Left ventricle myocardium inferior (tissue), 1 donor: ENCODE results near the gene CELF3. TPM values are rescaled to one million over a fixed set of nuclear protein-coding genes. Genes with fewer than 3 reads are reported as not detected.
A peak's percentile ranks its signal among the peaks of the same experiment; 100 is the strongest.

ENCODE experiments used
- DNase-seq: peaks from one replicate; pipeline ENCODE4 v3.0.0-alpha.2; 2020
- H3K27ac ChIP-seq: fragments of 200-600 bp; replicated peaks from 2 replicates; pipeline ENCODE4 v1.8.0; 2021
- H3K27me3 ChIP-seq: fragments of 200-600 bp; 2 replicates; pipeline ENCODE4 v1.8.0; 2021; ENCODE audit warnings: low read depth
- H3K36me3 ChIP-seq: fragments of 200-600 bp; 2 replicates; pipeline ENCODE4 v1.8.0; 2021
- H3K4me1 ChIP-seq: fragments of 200-600 bp; 2 replicates; pipeline ENCODE4 v1.8.0; 2021
- H3K4me3 ChIP-seq: fragments of 200-600 bp; 2 replicates; pipeline ENCODE4 v1.8.0; 2021; ENCODE audit warnings: mild to moderate bottlenecking, moderate library complexity
- H3K9me3 ChIP-seq: fragments of 200-600 bp; replicated peaks from 2 replicates; pipeline ENCODE4 v1.8.0; 2021
- CTCF ChIP-seq: fragments of 200-600 bp; IDR thresholded peaks from 2 replicates; pipeline ENCODE4 v1.8.0; 2021; ENCODE audit warnings: antibody characterized with exemption, mild to moderate bottlenecking, borderline replicate concordance
- intact Hi-C: fragments of 100-400 bp; cut with micrococcal nuclease; formaldehyde crosslinking; loops from one replicate; pipeline ENCODE4 v1.11.0; 2022
- total RNA-seq: library from RNA; stranded (reverse); fragmentation: NEBNext Ultra II Directional; extraction: Animal tissue kit (Norgen Biotek cat#: 25700); gene quantifications from one replicate; pipeline ENCODE4 v1.2.1, GENCODE V29; 2021
- donor health status: DM: no; HTN: yes; CAD: no; lungs with severe emphysema.

CELF3 gene
- total RNA-seq, 1 donor from 2014 or later: not detected

DNA sequence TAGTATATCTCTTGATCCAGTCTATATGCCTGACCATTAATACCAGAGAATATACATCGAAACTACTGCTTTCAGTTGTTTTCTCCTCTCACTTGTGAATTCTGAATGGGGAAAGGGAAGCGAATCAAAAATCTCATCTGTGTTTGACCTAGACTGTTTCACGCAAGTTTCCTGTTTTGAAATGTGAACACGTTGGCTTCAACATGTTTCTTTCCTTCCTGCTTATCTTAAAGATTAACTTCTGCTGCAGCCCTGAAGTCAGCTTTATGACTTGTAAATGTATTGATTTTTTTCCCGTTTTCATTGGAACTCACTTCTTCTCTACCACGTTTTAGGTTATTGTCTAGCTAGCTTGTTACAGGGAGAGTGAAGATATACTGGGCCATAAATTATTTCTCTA lies 54.9 kb downstream of the CELF3 start:
- H3K4me3 ChIP-seq: no peak overlapping the region
- H3K4me1 ChIP-seq: peaks cover 16% of the 10 kb centered on the region
- TF ChIP-seq CTCF: no peak
- intact Hi-C loops: no loop called here
- DNase-seq: no peak
- H3K27ac ChIP-seq: no peak overlapping the region
- H3K36me3 ChIP-seq: peaks cover 51% of the 10 kb centered on the region
- H3K27me3 ChIP-seq: no peaks in the 10 kb centered on the region
- H3K9me3 ChIP-seq: no peaks in the 10 kb centered on the region

GRCh38 chr1:151655371-151655770 lies 61.2 kb downstream of the CELF3 start:
- intact Hi-C loops: no loop called here
- TF ChIP-seq CTCF: no peak
- H3K4me3 ChIP-seq: no peak overlapping the region
- H3K9me3 ChIP-seq: no peaks in the 10 kb centered on the region
- H3K27me3 ChIP-seq: no peaks in the 10 kb centered on the region
- no peak for DNase-seq
- no peak overlapping the region for H3K27ac ChIP-seq
- H3K36me3 ChIP-seq: peaks cover 20% of the 10 kb centered on the region
- H3K4me1 ChIP-seq: peaks cover 12% of the 10 kb centered on the region

- no peak overlapping the region for H3K4me3 ChIP-seq
- H3K27me3 ChIP-seq: no peaks in the 10 kb centered on the region
- DNase-seq: no peak
- peak overlapping the region; percentile 47 for H3K27ac ChIP-seq
- TF ChIP-seq CTCF: no peak
- intact Hi-C loops: no loop called here
- H3K36me3 ChIP-seq: peaks cover 9% of the 10 kb centered on the region
- H3K4me1 ChIP-seq: peaks cover 12% of the 10 kb centered on the region
- H3K9me3 ChIP-seq: no peaks in the 10 kb centered on the region
Measured at GRCh38 chr1:151653397-151653796, 63.2 kb downstream of the CELF3 start.

Other genes starting within 250 kb of the CELF3 start
- gene CGN, start 205.4 kb downstream of the CELF3 start, total RNA-seq: 0.52 TPM
- 3.6 TPM for gene TUFT1, start 176.5 kb downstream of the CELF3 start, total RNA-seq
- gene SNX27, start 104.8 kb downstream of the CELF3 start, total RNA-seq: 31.8 TPM
- gene RIIAD1, start 4.7 kb upstream of the CELF3 start, total RNA-seq: 5.6 TPM
- gene MRPL9, start 46.7 kb upstream of the CELF3 start, total RNA-seq: 41.8 TPM
- gene TDRKH, start 73.7 kb upstream of the CELF3 start, total RNA-seq: 3.8 TPM
- 0.77 TPM for gene LINGO4, start 88.6 kb upstream of the CELF3 start, total RNA-seq
- 10.3 TPM for gene RORC, start 115.0 kb upstream of the CELF3 start, total RNA-seq
- gene C2CD4D, start 123.0 kb upstream of the CELF3 start, total RNA-seq: not detected
- gene THEM5, start 136.9 kb upstream of the CELF3 start, total RNA-seq: not detected
- 15.8 TPM for gene THEM4, start 192.7 kb upstream of the CELF3 start, total RNA-seq